Activated CD4-positive, alpha-beta memory T cell treated with anti-CD3 and anti-CD28 coated beads, Interleukin-2, amount 10 ng/mL, durations not matched to agents 7 days and 5 days (primary cell): ENCODE measurements around the gene LSM8. TPM values are rescaled to one million over a fixed set of nuclear protein-coding genes. Genes with fewer than 3 reads are reported as not detected.
"Not testable (repeated sequence)": the region's sequence is repeated elsewhere in the genome, so short reads cannot be mapped to it uniquely, and the experiment has no call there.

ENCODE experiments used
- CTCF ChIA-PET: fragments of 350-600 bp; sonication (Branson Sonifier 250); formaldehyde crosslinking; loops from one replicate; lab custom pipeline; 2021; ENCODE audit warnings: antibody characterized with exemption, inconsistent platforms; lab: Charles Lee
- POLR2A ChIA-PET: fragments of 350-600 bp; sonication (Branson Sonifier 250); formaldehyde crosslinking; loops from one replicate; lab custom pipeline; 2021; ENCODE audit warnings: antibody characterized with exemption; lab: Charles Lee
- DNase-seq: peaks from one replicate; pipeline ENCODE4 v3.0.0-alpha.2; 2020
- H3K27ac Mint-ChIP-seq: one replicate; pipeline ENCODE4 v1.8.0; 2021; ENCODE audit warnings: mild to moderate bottlenecking, mixed read lengths
- H3K27me3 Mint-ChIP-seq: one replicate; pipeline ENCODE4 v1.8.0; 2021; ENCODE audit warnings: mixed read lengths
- H3K36me3 Mint-ChIP-seq: one replicate; pipeline ENCODE4 v1.8.0; 2021; ENCODE audit warnings: low read depth, mixed read lengths
- H3K4me1 Mint-ChIP-seq: one replicate; pipeline ENCODE4 v1.8.0; 2021; ENCODE audit warnings: mixed read lengths
- H3K4me3 Mint-ChIP-seq: one replicate; pipeline ENCODE4 v1.8.0; 2021; ENCODE audit warnings: mild to moderate bottlenecking, mixed read lengths
- H3K9me3 Mint-ChIP-seq: one replicate; pipeline ENCODE4 v1.8.0; 2021; ENCODE audit warnings: mixed read lengths
- total RNA-seq, 2 experiments: library from RNA; stranded (reverse); gene quantifications; one replicate each; pipeline ENCODE4 v1.2.3, GENCODE V29; 2021

Gene LSM8
- total RNA-seq, 2 experiments from 2014 or later = 51.3 to 51.8 TPM

GRCh38 chr7:118217210-118217619 is 33.3 kb downstream of the LSM8 start:
- no peak overlapping the region for H3K4me3 Mint-ChIP-seq
- peaks cover 12% of the 10 kb centered on the region for H3K4me1 Mint-ChIP-seq
- H3K9me3 Mint-ChIP-seq = no peaks in the 10 kb centered on the region
- peaks cover 7% of the 10 kb centered on the region for H3K27me3 Mint-ChIP-seq
- ChIA-PET POLR2A (no interaction called here), CTCF (no interaction called here)
- no peak overlapping the region for H3K27ac Mint-ChIP-seq
- DNase-seq = no peak
- no peaks in the 10 kb centered on the region for H3K36me3 Mint-ChIP-seq

GRCh38 chr7:118218413-118219156 is 34.6 kb downstream of the LSM8 start:
- Mint-ChIP-seq H3K4me1 (peaks cover 12% of the 10 kb centered on the region), H3K4me3 (no peak overlapping the region), H3K9me3 (no peaks in the 10 kb centered on the region), H3K27me3 (peaks cover 6% of the 10 kb centered on the region), H3K27ac (no peak overlapping the region), H3K36me3 (no peaks in the 10 kb centered on the region)
- ChIA-PET POLR2A (no interaction called here), CTCF (no interaction called here)
- DNase-seq = no peak

GRCh38 chr7:118219157-118219512 is 35.2 kb downstream of the LSM8 start:
- POLR2A ChIA-PET = no interaction called here
- H3K4me1 Mint-ChIP-seq = peaks cover 8% of the 10 kb centered on the region
- CTCF ChIA-PET = no interaction called here
- no peak for DNase-seq
- H3K4me3 Mint-ChIP-seq = no peak overlapping the region
- H3K9me3 Mint-ChIP-seq = no peaks in the 10 kb centered on the region
- H3K27ac Mint-ChIP-seq = no peak overlapping the region
- H3K36me3 Mint-ChIP-seq = no peaks in the 10 kb centered on the region
- H3K27me3 Mint-ChIP-seq = peaks cover 6% of the 10 kb centered on the region

- Mint-ChIP-seq H3K4me1 (no peaks in the 10 kb centered on the region), H3K27ac (no peak overlapping the region), H3K4me3 (no peak overlapping the region), H3K27me3 (peaks cover 6% of the 10 kb centered on the region), H3K36me3 (no peaks in the 10 kb centered on the region), H3K9me3 (no peaks in the 10 kb centered on the region)
- ChIA-PET POLR2A (no interaction called here), CTCF (no interaction called here)
- DNase-seq = no peak
These were observed 36.6 kb downstream of the LSM8 start for GRCh38 chr7:118220583-118220982.

- no peaks in the 10 kb centered on the region for H3K9me3 Mint-ChIP-seq
- no peak overlapping the region for H3K27ac Mint-ChIP-seq
- POLR2A ChIA-PET = no interaction called here
- H3K4me1 Mint-ChIP-seq = no peaks in the 10 kb centered on the region
- H3K36me3 Mint-ChIP-seq = no peaks in the 10 kb centered on the region
- CTCF ChIA-PET = no interaction called here
- DNase-seq = no peak
- no peak overlapping the region for H3K4me3 Mint-ChIP-seq
- H3K27me3 Mint-ChIP-seq = no peaks in the 10 kb centered on the region
These were observed 38.6 kb downstream of the LSM8 start for GRCh38 chr7:118222591-118222990.

- POLR2A ChIA-PET = no interaction called here
- CTCF ChIA-PET = no interaction called here
- H3K4me1 Mint-ChIP-seq = no peaks in the 10 kb centered on the region
- DNase-seq = no peak
- H3K27me3 Mint-ChIP-seq = peaks cover 6% of the 10 kb centered on the region
- no peaks in the 10 kb centered on the region for H3K36me3 Mint-ChIP-seq
- no peak within 1 kb of the TSS for H3K4me3 Mint-ChIP-seq
- no peaks in the 10 kb centered on the region for H3K9me3 Mint-ChIP-seq
- H3K27ac Mint-ChIP-seq = no peak within 1 kb of the TSS
These were observed 40.6 kb downstream of the LSM8 start, which contains the start of gene ANKRD7 for GRCh38 chr7:118224521-118224920. ANKRD7 (plus strand) TSS chr7:118224704; CDS start chr7:118224831, 127 bp downstream.

- Mint-ChIP-seq H3K36me3 (no peaks in the 10 kb centered on the region), H3K27me3 (peaks cover 9% of the 10 kb centered on the region), H3K27ac (no peak overlapping the region), H3K4me1 (no peaks in the 10 kb centered on the region), H3K4me3 (no peak overlapping the region), H3K9me3 (no peaks in the 10 kb centered on the region)
- CTCF ChIA-PET = no interaction called here
- no peak for DNase-seq
- POLR2A ChIA-PET = no interaction called here
These were observed 48.9 kb downstream of the LSM8 start for GRCh38 chr7:118232837-118233236.

- no peak for DNase-seq
- no peaks in the 10 kb centered on the region for H3K36me3 Mint-ChIP-seq
- no peak overlapping the region for H3K27ac Mint-ChIP-seq
- H3K9me3 Mint-ChIP-seq = no peaks in the 10 kb centered on the region
- H3K4me3 Mint-ChIP-seq = no peak overlapping the region
- ChIA-PET POLR2A (no interaction called here), CTCF (no interaction called here)
- peaks cover 5% of the 10 kb centered on the region for H3K27me3 Mint-ChIP-seq
- no peaks in the 10 kb centered on the region for H3K4me1 Mint-ChIP-seq
These were observed 49.8 kb downstream of the LSM8 start for GRCh38 chr7:118233799-118234198.

GRCh38 chr7:118239014-118239413 is 55.0 kb downstream of the LSM8 start:
- H3K27me3 Mint-ChIP-seq = peaks cover 3% of the 10 kb centered on the region
- DNase-seq = no peak
- ChIA-PET POLR2A (no interaction called here), CTCF (no interaction called here)
- no peaks in the 10 kb centered on the region for H3K36me3 Mint-ChIP-seq
- H3K4me1 Mint-ChIP-seq = no peaks in the 10 kb centered on the region
- H3K4me3 Mint-ChIP-seq = no peak overlapping the region
- no peak overlapping the region for H3K27ac Mint-ChIP-seq
- no peaks in the 10 kb centered on the region for H3K9me3 Mint-ChIP-seq

- POLR2A ChIA-PET, DNase-seq, H3K27me3 Mint-ChIP-seq, H3K4me3 Mint-ChIP-seq, CTCF ChIA-PET, H3K9me3 Mint-ChIP-seq, H3K36me3 Mint-ChIP-seq, H3K27ac Mint-ChIP-seq, H3K4me1 Mint-ChIP-seq: not testable (repeated sequence)
These were observed 56.4 kb downstream of the LSM8 start for GRCh38 chr7:118240320-118240719.

Other genes with a start within 250 kb of the LSM8 start
- gene ANKRD7, start 40.5 kb downstream of the LSM8 start, total RNA-seq = not detected